PC-9 (cell line): ENCODE data around the gene ABL1. TPM values are rescaled to one million over a fixed set of nuclear protein-coding genes. Genes with fewer than 3 reads are reported as not detected.

Source experiments
- BruUV-seq: library from RNA; stranded (reverse); fragments of 400-500 nt; replicated peaks from 2 replicates; lab custom pipeline; 2021; lab: Mats Ljungman, UMichigan
- CTCF ChIA-PET: fragments of 300-600 bp; sonication (Branson Sonifier 250); formaldehyde crosslinking; loops from one replicate; lab custom pipeline; 2022; ENCODE audit warnings: antibody characterized with exemption; lab: Charles Lee
- POLR2A ChIA-PET: fragments of 300-600 bp; sonication (Branson Sonifier 250); formaldehyde crosslinking; loops from one replicate; lab custom pipeline; 2022; ENCODE audit warnings: antibody characterized with exemption; ENCODE audit not compliant: unreplicated experiment; lab: Charles Lee
- DNase-seq, 2 experiments: peaks; one replicate each; pipeline versions ENCODE4 v3.0.0 to v3.0.0-alpha.2; 2015 to 2022; ENCODE audit warnings: mixed read lengths in 1 of 2
- H2AFZ ChIP-seq: fragments of 200-600 bp; sonication (generic); 2 replicates; pipeline ENCODE4 v1.8.1; 2017; ENCODE audit warnings: antibody characterized with exemption
- H3F3A ChIP-seq: fragments of 200-600 bp; sonication (generic); 2 replicates; pipeline ENCODE4 v1.8.1; 2017; ENCODE audit warnings: antibody characterized with exemption, mild to moderate bottlenecking, low read depth; ENCODE audit not compliant: insufficient read depth
- H3K27ac ChIP-seq: fragments of 200-600 bp; sonication (generic); 2 replicates; pipeline ENCODE4 v1.6.1; 2016; ENCODE audit warnings: mixed run types
- H3K27me3 ChIP-seq: fragments of 200-600 bp; sonication (generic); 2 replicates; pipeline ENCODE4 v1.6.1; 2016; ENCODE audit warnings: low read depth, mixed run types; ENCODE audit not compliant: insufficient read depth
- H3K36me3 ChIP-seq: fragments of 200-600 bp; sonication (generic); 2 replicates; pipeline ENCODE4 v1.6.1; 2016; ENCODE audit warnings: low read depth, mixed run types
- H3K4me1 ChIP-seq: fragments of 200-600 bp; sonication (generic); replicated peaks from 2 replicates; pipeline ENCODE4 v1.6.1; 2016; ENCODE audit warnings: mixed run types; ENCODE audit not compliant: insufficient read depth
- H3K4me2 ChIP-seq: fragments of 200-600 bp; sonication (generic); 2 replicates; pipeline ENCODE4 v1.6.1; 2017; ENCODE audit warnings: mixed run types
- H3K4me3 ChIP-seq: fragments of 200-600 bp; sonication (generic); 2 replicates; pipeline ENCODE4 v1.6.1; 2016; ENCODE audit warnings: mixed run types
- H3K79me2 ChIP-seq: fragments of 200-600 bp; sonication (generic); 2 replicates; pipeline ENCODE4 v1.6.1; 2017; ENCODE audit warnings: low read depth, mixed run types
- H3K9me2 ChIP-seq: fragments of 200-600 bp; sonication (generic); 2 replicates; pipeline ENCODE4 v1.8.1; 2017; ENCODE audit warnings: mild to moderate bottlenecking; ENCODE audit not compliant: insufficient read depth
- H3K9me3 ChIP-seq: fragments of 200-600 bp; sonication (generic); 2 replicates; pipeline ENCODE4 v1.8.1; 2016; ENCODE audit warnings: low read depth; ENCODE audit not compliant: insufficient read depth
- H4K20me1 ChIP-seq: fragments of 200-600 bp; sonication (generic); 2 replicates; pipeline ENCODE4 v1.8.1; 2017; ENCODE audit not compliant: insufficient read depth
- EZH2 ChIP-seq: fragments of 200-600 bp; sonication (generic); IDR thresholded peaks from 2 replicates; pipeline ENCODE4 v1.8.0; 2017; ENCODE audit warnings: antibody characterized with exemption, low read depth
- intact Hi-C: fragments of 100-400 bp; cut with micrococcal nuclease; formaldehyde crosslinking; loops from one replicate; pipeline ENCODE4 v1.10.0; 2022; ENCODE audit not compliant: unreplicated experiment
- total RNA-seq: library from RNA; stranded (reverse); gene quantifications from 2 replicates; pipeline ENCODE4 v1.2.3, GENCODE V29; 2021
- TF ChIP-seq, protein P1 (sequence below): fragments of 200-600 bp; sonication (generic); conservative IDR thresholded peaks from 2 replicates; pipeline ENCODE4 v1.6.1; 2017; ENCODE audit warnings: mixed run types, antibody characterized with exemption, mild to moderate bottlenecking, moderate library complexity

Gene ABL1
- total RNA-seq, 1 experiment from 2014 or later = 54.8 TPM

DNA sequence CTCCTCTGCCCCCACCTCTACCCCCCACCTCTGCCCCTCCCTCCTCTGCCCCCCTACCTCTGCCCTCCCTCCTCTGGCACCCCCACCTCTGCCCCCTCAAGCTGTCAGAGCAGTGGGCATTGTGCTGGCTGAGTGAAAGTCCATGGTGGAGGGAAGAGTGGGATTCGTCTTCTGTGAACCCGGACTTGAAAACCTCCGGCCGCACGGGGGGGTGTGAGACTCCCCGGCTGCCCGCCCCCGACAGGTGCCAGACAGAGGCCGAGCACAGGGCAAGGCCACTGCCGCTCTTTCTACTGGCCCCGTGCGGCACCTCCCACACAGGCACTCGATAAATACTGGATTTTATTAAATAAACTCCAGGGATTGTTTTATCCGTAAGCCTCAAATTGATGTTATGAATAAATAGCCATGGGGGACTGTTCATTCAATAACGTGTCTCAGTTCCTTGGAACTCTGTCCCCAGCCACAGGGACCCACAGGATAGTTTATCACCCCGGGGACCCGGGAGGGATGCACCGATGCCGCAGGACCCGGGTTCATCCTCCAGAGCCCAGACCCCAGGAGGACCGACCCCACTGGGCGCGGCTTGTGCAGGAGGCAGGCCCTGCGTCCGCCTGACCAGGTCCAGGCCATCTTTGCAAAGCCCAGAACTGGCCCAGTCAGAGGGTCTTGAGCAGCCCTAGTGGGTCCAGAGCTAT lies 64.1 kb downstream of the ABL1 start:
- Histone ChIP-seq H3K27ac (no peak overlapping the region), H3K9me3 (no peaks in the 10 kb centered on the region), H4K20me1 (no peaks in the 10 kb centered on the region), H2AFZ (no peak overlapping the region), H3K4me2 (no peak overlapping the region), H3K27me3 (peaks cover 28% of the 10 kb centered on the region), H3K9me2 (no peaks in the 10 kb centered on the region), H3K36me3 (no peaks in the 10 kb centered on the region), H3K4me1 (no peaks in the 10 kb centered on the region), H3K79me2 (no peaks in the 10 kb centered on the region), H3K4me3 (no peak overlapping the region), H3F3A (no peaks in the 10 kb centered on the region)
- no peak for DNase-seq
- TF ChIP-seq, protein P1, sequence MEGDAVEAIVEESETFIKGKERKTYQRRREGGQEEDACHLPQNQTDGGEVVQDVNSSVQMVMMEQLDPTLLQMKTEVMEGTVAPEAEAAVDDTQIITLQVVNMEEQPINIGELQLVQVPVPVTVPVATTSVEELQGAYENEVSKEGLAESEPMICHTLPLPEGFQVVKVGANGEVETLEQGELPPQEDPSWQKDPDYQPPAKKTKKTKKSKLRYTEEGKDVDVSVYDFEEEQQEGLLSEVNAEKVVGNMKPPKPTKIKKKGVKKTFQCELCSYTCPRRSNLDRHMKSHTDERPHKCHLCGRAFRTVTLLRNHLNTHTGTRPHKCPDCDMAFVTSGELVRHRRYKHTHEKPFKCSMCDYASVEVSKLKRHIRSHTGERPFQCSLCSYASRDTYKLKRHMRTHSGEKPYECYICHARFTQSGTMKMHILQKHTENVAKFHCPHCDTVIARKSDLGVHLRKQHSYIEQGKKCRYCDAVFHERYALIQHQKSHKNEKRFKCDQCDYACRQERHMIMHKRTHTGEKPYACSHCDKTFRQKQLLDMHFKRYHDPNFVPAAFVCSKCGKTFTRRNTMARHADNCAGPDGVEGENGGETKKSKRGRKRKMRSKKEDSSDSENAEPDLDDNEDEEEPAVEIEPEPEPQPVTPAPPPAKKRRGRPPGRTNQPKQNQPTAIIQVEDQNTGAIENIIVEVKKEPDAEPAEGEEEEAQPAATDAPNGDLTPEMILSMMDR = no peak
- no peak for TF ChIP-seq EZH2
- intact Hi-C loops = loop anchor here (5.0 kb wide), 1 partner anchor 38 kb away; the partner anchor contains the start of gene FIBCD1
- POLR2A ChIA-PET = no interaction called here
- BruUV-seq = no TSS peak
- CTCF ChIA-PET = interaction anchor here (0.6 kb wide), 1 partner anchor 9 kb away, joined by 6 read pairs; no protein-coding TSS in a partner anchor

DNA sequence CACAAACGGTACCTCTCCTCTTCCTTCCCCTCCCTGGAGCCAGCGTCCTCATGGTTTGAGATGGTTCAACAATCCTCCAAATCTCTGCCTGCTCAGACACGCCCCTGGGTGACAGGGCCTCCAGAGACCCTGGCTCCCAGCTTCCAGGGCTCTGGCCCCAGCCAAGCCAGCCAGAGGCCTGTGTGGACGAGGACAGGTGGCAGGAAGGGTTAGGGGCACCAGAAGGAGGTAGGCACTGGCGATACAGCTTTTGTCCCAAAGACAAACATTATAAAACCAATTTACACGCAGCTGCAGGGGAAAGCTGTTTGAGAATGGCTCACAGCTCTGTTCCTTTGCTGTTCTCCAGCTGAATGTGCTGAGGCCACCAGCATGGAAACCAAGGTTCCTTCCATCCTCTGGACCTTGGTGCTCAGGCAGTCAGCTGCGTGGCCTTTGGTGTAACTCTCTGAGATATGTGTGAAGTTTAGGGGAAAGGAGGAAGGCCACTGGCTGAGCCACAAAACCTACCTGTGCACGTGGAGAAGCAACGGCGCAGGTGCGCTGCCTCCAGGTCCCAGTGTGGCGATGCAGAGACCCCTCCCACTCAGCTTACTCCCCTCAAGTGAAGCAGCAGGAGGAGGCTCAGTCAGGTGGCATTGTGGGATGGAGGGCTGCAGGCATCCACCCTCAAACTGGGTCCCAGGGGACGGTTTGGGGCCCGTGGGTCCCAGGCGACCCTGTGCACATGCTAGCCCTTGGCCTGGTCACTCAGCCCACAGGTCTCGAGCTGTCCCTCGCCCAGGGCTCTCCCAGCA lies 65.8 kb downstream of the ABL1 start:
- no peaks in the 10 kb centered on the region for H3K4me1 ChIP-seq
- no peaks in the 10 kb centered on the region for H3K9me3 ChIP-seq
- no peaks in the 10 kb centered on the region for H4K20me1 ChIP-seq
- CTCF ChIA-PET = no interaction called here
- no peaks in the 10 kb centered on the region for H3K79me2 ChIP-seq
- no peak overlapping the region for H3K27ac ChIP-seq
- no peaks in the 10 kb centered on the region for H3K9me2 ChIP-seq
- no TSS peak for BruUV-seq
- TF ChIP-seq EZH2 = no peak
- TF ChIP-seq, protein P1 = no peak
- H3K4me3 ChIP-seq = no peak overlapping the region
- no peak for DNase-seq
- H3F3A ChIP-seq = no peaks in the 10 kb centered on the region
- H3K4me2 ChIP-seq = no peak overlapping the region
- intact Hi-C loops = no loop called here
- POLR2A ChIA-PET = no interaction called here
- H3K27me3 ChIP-seq = peaks cover 28% of the 10 kb centered on the region
- H2AFZ ChIP-seq = no peak overlapping the region
- H3K36me3 ChIP-seq = no peaks in the 10 kb centered on the region

DNA sequence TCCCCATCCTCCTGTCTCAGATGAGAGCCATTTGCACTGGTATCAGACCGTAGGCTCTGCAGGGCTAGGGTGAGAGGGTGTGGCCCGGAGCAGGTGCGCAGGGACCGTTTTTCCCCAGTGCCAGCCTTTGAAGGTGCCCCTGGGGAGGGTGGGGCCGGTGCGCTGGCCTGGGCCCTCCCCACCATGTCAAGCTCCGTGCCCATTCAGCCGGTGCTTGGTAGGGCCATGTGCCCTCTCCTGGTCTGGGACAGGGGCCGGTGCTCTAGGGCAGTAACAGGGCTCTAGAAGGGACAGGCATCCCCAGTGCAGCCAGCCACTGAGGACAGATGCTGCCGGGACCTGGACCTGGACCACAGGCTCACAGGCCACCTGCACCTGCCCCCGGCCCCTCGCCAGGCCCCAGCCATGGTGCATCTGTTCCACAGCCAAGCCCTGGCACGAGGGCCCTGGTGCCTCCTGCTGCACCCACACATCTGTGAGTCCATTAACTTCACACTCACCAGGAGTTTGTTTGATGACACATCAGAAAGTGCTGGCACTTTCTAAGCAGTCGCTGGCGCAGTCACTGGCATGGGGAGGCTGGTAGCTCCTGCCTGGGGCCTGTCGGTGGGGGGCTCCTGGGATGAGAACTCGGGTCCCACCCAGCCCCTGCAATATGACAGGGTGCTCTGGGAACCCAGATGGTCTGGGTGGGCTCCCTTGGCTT lies 66.6 kb downstream of the ABL1 start:
- Histone ChIP-seq H3K27me3 (peaks cover 28% of the 10 kb centered on the region), H4K20me1 (no peaks in the 10 kb centered on the region), H3K4me3 (no peak overlapping the region), H3F3A (no peaks in the 10 kb centered on the region), H3K4me1 (no peaks in the 10 kb centered on the region), H2AFZ (no peak overlapping the region), H3K9me3 (no peaks in the 10 kb centered on the region), H3K79me2 (no peaks in the 10 kb centered on the region), H3K27ac (no peak overlapping the region), H3K9me2 (no peaks in the 10 kb centered on the region), H3K4me2 (no peak overlapping the region), H3K36me3 (no peaks in the 10 kb centered on the region)
- TF ChIP-seq EZH2 = no peak
- TF ChIP-seq, protein P1 = no peak
- ChIA-PET CTCF (no interaction called here), POLR2A (no interaction called here)
- no TSS peak for BruUV-seq
- intact Hi-C loops = no loop called here
- no peak for DNase-seq
